GM18526 (cell line): Measurements from ENCODE around the gene SH3GL2.

Source experiments
- POLR2A ChIP-seq: IDR thresholded peaks from 3 replicates; pipeline ENCODE4 v1.6.1; 2011; ENCODE audit not compliant: insufficient read length; ENCODE audit errors: extremely low read depth

Gene SH3GL2

GRCh38 chr9:17750269-17750668 is 171.4 kb downstream of the SH3GL2 start:
- TF ChIP-seq POLR2A, result no peak

DNA sequence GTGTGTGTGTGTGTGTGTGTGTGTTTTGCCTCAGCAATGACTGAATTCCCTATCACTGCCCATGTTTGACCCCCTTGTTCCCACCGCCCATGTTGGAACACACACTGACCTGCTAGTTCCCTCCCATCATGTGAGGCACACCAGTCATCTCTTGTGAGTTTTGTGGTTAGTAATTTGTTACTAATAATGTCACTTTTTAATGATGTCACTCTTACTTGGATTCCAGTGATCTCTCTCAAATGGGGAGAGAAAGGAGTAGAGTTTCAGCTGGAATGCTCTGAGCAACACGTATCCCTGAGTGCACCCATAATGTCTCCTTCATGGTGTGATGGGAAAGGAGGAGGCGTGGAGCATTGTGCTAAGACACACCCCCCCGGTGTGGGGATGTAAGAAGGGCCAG is 172.6 kb downstream of the SH3GL2 start:
- TF ChIP-seq POLR2A, result no peak

DNA sequence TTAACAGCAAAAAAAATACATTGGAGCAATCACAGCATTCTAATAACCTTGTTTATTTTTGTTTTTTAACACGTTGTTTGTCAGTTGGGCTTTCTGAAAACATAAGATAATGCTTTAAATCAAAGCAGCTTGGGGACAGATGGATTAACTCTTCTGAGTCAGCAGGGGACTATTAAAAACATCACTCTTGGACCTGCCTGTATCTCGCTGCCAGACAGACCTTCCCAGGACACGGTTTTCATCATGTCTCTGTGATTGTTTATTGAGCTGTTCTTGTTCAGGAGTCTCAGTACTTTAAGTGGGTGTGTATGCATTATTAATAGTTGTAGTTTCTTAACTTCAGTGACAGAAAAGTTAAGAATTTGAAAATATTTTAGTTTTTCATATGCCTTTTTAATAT is 173.2 kb downstream of the SH3GL2 start:
- TF ChIP-seq POLR2A, result no peak

DNA sequence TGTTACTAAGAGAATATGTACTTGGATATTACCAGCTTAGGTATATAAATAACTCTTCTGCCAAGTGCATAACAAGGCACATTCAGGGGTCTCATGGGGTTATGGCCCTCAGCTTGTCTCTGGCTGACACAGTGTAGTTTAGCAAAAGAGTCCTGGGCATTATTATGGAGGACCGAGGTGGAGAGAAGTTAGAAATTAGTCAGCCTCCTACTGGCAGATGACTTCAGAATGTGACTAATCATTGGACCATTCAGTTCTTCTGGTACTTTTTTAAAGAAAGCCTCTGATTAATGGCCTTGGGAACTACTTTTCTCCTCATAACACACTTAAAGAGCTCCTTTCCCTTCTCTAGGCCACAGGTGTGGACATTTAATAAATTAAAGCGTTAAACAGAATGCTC is 178.9 kb downstream of the SH3GL2 start:
- TF ChIP-seq POLR2A, result no peak

DNA sequence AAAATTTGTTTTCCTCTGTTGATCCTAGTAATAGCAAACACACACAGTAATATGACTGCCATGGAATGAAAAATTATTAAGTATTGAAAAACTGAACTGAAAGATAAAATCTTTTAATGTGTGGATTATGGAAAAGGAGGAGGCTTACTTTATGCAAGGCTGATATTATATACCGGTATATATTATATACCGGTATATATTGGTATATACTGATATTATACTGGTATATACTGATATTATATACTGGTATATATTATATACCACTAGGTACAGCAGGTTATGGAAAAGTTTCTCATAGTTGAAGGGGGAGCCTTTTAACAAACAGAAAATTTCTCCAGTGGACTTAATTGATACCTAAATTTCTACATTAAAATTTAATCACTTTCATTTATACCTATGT is 181.4 kb downstream of the SH3GL2 start:
- TF ChIP-seq POLR2A, result no peak

DNA sequence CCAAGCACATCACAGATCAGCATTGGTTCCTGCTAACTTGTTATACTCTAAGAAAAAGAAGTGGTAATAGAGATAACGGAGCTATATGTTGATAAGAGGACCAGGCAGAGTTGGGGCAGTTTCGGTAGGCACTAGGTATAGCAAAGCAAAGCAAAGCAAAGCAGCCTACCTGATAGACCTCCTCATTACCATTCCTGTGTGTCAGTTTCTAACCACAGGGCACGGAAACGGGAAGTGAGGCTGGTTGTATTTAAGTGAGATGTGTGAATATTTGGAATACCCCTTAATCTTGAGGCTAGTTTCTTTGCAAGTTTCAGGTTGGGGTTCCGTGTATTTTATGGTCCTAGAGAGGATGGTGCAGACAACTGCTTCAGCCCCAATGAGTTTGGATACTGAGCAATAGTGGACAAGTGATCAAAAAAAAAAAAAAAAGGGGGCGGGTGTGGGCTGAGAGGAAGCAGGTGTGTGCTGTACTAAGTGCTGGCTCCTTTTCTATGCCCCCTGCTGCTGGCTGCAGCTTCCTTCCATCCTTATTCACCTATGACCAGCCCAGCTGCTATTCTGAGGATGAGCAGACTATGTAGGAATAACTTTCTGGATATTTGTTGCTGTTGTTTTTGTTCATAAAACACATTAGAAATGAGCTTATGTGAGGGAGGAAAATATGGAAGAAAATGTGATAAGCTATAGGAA is 183.3 kb downstream of the SH3GL2 start:
- no peak for TF ChIP-seq POLR2A

GRCh38 chr9:17764306-17764705 is 185.4 kb downstream of the SH3GL2 start:
- no peak for TF ChIP-seq POLR2A

GRCh38 chr9:17772223-17772622 is 193.4 kb downstream of the SH3GL2 start:
- TF ChIP-seq POLR2A, result no peak

- TF ChIP-seq POLR2A, result no peak
Observed at GRCh38 chr9:17775656-17776055, 196.8 kb downstream of the SH3GL2 start.

DNA sequence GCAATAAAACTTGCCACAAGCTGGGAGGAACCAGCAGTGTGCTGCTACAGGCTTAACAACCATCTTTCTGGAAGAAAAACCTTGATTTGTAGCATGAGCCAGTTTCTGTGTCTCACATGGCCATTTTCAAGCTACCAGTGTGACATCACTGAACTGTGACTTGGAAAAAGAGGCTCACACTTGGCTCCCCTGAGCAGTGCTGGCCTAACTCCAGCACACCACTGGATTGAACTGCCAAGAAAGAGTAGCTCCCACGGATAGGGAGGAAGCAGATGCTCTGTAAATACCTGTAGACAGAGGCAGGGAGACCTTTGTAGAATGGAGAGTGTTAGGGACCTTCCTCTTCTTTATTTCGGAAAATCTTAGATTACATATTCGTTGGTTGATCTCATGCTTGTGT is 197.9 kb downstream of the SH3GL2 start:
- no peak for TF ChIP-seq POLR2A

GRCh38 chr9:17777465-17777864 is 198.6 kb downstream of the SH3GL2 start:
- no peak for TF ChIP-seq POLR2A

DNA sequence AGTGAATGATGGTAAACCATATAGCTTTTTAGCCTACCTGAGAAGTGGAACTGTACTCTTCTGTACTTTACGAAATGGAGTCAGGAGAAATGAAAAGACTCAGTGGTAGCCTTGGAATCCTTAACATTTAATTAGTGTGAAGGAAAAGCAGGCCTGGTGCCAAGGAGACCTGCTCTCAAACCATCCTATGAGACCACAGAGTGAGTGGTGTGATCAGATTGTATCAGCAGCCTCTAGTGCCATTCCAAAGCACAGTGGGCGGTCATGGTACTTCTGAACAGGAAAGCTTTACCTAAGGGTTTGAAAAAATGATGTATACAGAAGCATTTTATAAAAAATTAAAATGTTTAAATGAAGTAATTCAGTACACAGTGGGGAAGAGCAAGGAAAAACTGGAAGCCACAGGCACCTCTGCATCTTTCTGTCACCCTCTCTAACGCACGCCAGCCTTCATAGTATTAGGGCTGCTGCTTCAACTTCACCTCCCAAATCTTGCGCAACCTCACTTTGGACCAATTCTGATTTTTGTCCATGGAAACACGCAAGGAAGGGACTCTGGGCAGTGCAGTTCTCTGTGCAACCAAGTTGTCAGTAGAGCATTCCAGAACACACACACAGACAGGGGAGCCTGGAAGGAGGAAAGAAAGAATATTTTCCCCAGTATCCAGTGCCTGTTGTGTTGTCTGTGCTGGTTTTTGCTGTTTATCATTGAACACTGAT is 203.7 kb downstream of the SH3GL2 start:
- TF ChIP-seq POLR2A, result no peak

- TF ChIP-seq POLR2A, result no peak
Observed at GRCh38 chr9:17783227-17783626, 204.4 kb downstream of the SH3GL2 start.

DNA sequence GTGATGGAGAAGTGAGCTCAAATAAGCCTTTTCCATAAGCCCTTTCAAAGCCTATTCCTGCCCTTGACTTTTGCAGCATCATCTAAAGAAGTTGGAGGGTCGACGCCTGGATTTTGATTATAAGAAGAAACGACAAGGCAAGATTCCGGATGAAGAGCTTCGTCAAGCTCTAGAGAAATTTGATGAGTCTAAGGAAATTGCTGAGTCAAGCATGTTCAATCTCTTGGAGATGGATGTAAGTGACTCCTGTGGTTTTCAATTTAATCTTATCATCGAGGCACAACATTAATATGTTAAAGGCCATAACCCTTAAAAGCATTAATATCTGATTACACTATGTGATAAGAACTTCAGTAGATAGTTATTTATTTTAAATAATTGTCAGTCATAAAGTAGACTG is 210.4 kb downstream of the SH3GL2 start:
- TF ChIP-seq POLR2A, result no peak

GRCh38 chr9:17793713-17794622 is 215.1 kb downstream of the SH3GL2 start:
- TF ChIP-seq POLR2A, result no peak

GRCh38 chr9:17795744-17796143 is 216.9 kb downstream of the SH3GL2 start:
- no peak for TF ChIP-seq POLR2A
